Thyroid gland (tissue), 4 donors: ENCODE results near the gene SMPD1.

Source experiments
- POLR2A ChIP-seq, 2 donors: fragments of 450-650 bp; IDR thresholded peaks; one replicate each; pipeline ENCODE4 v1.6.1; 2017; ENCODE audit warnings: antibody characterized with exemption in 2 of 2, mild to moderate bottlenecking in 2 of 2, moderate library complexity in 1 of 2
- TF ChIP-seq, protein P1 (sequence below), 6 experiments: fragments of 200-600 bp in 3 of 6; fragments of 450-650 bp in 3 of 6; sonication (generic) in 3 of 6; IDR thresholded peaks; one replicate each; pipeline ENCODE4 v1.5.1; 2016 to 2019; ENCODE audit warnings: antibody characterized with exemption in 6 of 6, mild to moderate bottlenecking in 2 of 6, inconsistent platforms in 1 of 6, moderate library complexity in 1 of 6

DNA sequence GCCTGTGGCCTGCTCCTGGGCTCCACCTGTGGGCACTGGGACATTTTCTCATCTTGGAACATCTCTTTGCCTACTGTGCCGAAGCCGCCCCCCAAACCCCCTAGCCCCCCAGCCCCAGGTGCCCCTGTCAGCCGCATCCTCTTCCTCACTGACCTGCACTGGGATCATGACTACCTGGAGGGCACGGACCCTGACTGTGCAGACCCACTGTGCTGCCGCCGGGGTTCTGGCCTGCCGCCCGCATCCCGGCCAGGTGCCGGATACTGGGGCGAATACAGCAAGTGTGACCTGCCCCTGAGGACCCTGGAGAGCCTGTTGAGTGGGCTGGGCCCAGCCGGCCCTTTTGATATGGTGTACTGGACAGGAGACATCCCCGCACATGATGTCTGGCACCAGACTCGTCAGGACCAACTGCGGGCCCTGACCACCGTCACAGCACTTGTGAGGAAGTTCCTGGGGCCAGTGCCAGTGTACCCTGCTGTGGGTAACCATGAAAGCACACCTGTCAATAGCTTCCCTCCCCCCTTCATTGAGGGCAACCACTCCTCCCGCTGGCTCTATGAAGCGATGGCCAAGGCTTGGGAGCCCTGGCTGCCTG is 1.4 kb downstream of the SMPD1 start:
- TF ChIP-seq, protein P1, sequence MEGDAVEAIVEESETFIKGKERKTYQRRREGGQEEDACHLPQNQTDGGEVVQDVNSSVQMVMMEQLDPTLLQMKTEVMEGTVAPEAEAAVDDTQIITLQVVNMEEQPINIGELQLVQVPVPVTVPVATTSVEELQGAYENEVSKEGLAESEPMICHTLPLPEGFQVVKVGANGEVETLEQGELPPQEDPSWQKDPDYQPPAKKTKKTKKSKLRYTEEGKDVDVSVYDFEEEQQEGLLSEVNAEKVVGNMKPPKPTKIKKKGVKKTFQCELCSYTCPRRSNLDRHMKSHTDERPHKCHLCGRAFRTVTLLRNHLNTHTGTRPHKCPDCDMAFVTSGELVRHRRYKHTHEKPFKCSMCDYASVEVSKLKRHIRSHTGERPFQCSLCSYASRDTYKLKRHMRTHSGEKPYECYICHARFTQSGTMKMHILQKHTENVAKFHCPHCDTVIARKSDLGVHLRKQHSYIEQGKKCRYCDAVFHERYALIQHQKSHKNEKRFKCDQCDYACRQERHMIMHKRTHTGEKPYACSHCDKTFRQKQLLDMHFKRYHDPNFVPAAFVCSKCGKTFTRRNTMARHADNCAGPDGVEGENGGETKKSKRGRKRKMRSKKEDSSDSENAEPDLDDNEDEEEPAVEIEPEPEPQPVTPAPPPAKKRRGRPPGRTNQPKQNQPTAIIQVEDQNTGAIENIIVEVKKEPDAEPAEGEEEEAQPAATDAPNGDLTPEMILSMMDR (IDR thresholded peaks at IDR 0.05) = no peak
- TF ChIP-seq POLR2A (IDR thresholded peaks at IDR 0.05) = no peak
